ENCODE data around the gene SERPINA12. TPM values are rescaled to one million over a fixed set of nuclear protein-coding genes. Genes with fewer than 3 reads are reported as not detected.

Gene SERPINA12
- total RNA-seq, 4 donors from 2014 or later, result not detected

DNA sequence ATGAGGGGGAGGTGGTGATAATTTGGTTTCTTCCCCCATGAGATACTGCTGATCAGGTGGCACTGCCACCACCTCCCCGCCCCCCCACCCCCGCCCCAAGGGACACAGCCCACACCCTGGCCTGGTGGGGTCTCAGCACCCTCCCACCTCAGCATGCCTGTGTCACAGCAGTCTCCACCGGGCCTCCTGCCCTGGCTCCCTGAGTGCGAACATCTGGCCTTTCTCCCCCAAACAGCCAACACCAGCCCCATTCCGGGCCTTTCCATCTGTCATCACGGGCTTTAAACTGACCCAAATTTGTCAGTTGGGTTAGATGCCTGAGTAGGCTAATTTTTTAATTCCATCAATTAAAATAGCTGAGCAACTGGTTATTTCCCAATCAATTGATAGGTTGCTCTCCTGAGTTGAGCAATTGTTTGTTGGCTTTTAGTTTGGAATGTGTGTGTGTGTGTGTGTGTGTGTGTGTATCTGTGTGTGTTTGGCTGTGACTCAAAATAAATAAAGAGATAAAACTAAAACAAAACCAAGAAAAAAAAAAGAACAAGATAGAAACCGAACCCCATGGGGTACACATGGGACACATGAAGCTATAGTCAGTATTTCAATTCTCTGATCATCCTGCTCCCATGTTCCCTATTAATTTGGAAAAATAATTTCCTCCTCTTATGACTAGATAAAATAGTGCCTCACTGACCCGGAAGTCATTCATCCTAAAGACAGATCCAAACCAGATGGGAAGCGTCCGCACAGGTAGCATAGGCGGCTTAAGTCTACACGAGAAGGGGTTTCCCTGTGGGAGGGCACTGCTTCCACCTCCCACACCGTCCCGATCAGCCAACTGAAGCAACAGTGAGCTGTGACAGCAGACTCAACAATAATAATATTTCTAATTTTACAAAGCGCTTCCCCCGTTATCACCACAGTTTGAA lies 7.4 kb downstream of the SERPINA12 start:
- Histone ChIP-seq H3K27me3 (no peaks in the 10 kb centered on the region), H3K4me1 (no peaks in the 10 kb centered on the region), H3K9me3 (no peaks in the 10 kb centered on the region), H3K27ac (no peak overlapping the region), H3K36me3 (no peaks in the 10 kb centered on the region), H3K4me3 (no peak overlapping the region)
- in situ Hi-C loops (cut with MboI; ENCODE audit: low pct_ligation_motif_present in 1 of 4, low pct_unique_long_range_greater_than_20kb in 1 of 4, low sequenced_read_pairs in 3 of 4), result no loop called here
- WGBS, 2 donors (ENCODE audit: low coverage in 1 of 2), result 75 to 82% methylated on average over 11 to 16 of the region's 16 CpGs
- intact Hi-C loops (cut with DNase I; ENCODE audit: low total_unique reads), result no loop called here
- TF ChIP-seq POLR2AphosphoS5 (IDR thresholded peaks at IDR 0.05), result no peak
- no peak for DNase-seq

DNA sequence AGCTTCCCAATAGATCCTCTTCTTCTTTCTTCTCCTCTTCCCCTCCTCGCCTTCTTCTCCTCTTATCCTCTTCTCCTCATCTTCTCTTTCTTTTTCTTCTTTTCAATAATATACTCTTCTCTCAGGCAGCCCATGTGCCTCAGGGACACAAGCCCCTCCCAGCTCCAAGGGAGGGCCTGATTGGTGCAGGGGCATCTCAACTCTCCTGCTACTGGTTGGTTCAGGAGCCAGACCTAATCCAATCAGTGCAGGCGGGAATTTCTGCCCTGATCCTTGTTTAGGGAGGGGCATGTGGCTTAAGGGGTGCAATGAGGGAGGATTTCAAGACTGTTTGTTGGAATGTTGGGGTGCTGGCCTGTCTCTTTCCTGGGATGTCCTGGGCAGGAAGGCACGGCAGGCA lies 9.0 kb downstream of the SERPINA12 start:
- intact Hi-C loops (cut with DNase I; ENCODE audit: low total_unique reads) (no loop called here), in situ Hi-C loops (cut with MboI; ENCODE audit: low pct_ligation_motif_present in 1 of 4, low pct_unique_long_range_greater_than_20kb in 1 of 4, low sequenced_read_pairs in 3 of 4) (no loop called here)
- TF ChIP-seq POLR2AphosphoS5 (IDR thresholded peaks at IDR 0.05) (no peak), POLR2A (IDR thresholded peaks at IDR 0.05) (no peak), EP300 (IDR thresholded peaks at IDR 0.05; ENCODE audit: low read depth) (no peak)
- TF ChIP-seq, protein P1, sequence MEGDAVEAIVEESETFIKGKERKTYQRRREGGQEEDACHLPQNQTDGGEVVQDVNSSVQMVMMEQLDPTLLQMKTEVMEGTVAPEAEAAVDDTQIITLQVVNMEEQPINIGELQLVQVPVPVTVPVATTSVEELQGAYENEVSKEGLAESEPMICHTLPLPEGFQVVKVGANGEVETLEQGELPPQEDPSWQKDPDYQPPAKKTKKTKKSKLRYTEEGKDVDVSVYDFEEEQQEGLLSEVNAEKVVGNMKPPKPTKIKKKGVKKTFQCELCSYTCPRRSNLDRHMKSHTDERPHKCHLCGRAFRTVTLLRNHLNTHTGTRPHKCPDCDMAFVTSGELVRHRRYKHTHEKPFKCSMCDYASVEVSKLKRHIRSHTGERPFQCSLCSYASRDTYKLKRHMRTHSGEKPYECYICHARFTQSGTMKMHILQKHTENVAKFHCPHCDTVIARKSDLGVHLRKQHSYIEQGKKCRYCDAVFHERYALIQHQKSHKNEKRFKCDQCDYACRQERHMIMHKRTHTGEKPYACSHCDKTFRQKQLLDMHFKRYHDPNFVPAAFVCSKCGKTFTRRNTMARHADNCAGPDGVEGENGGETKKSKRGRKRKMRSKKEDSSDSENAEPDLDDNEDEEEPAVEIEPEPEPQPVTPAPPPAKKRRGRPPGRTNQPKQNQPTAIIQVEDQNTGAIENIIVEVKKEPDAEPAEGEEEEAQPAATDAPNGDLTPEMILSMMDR (IDR thresholded peaks at IDR 0.05), result no peak
- Histone ChIP-seq H3K36me3 (no peaks in the 10 kb centered on the region), H3K27ac (no peak overlapping the region), H3K4me1 (no peaks in the 10 kb centered on the region), H3K27me3 (no peaks in the 10 kb centered on the region), H3K4me3 (no peak overlapping the region), H3K9me3 (no peaks in the 10 kb centered on the region)
- no peak for DNase-seq
- WGBS, 2 donors (ENCODE audit: low coverage in 1 of 2), result 75 to 83% methylated on average over 1 to 3 of the region's 3 CpGs

DNA sequence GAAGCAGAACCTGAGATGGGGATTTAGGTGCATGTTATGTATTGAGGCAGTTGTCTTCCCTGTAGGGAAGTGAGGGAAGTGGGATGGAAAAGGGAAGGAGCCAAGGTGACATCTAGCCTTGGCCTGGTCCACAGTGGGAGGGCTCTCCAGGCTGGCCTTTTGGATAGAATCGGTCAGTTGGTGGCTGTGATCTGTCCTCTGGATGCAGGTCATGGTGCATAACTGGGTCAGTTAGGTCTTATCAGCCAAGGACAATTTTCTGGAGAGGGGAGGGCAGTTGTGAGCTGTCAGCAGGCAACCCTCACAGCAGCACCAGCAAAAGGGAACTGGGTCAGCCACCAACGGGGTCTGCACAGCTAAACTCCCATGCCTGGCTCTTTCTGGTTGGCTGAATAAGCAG lies 9.6 kb downstream of the SERPINA12 start:
- H3K27me3 ChIP-seq, result no peaks in the 10 kb centered on the region
- DNase-seq, result no peak
- intact Hi-C loops (cut with DNase I; ENCODE audit: low total_unique reads), result no loop called here
- no peak overlapping the region for H3K27ac ChIP-seq
- 65% methylated on average over 2 of the region's 2 CpGs; no CpG with 5 or more reads in 1 of the 2 donors for WGBS, 2 donors (ENCODE audit: low coverage in 1 of 2)
- no peaks in the 10 kb centered on the region for H3K36me3 ChIP-seq
- H3K4me1 ChIP-seq, result no peaks in the 10 kb centered on the region
- H3K4me3 ChIP-seq, result no peak overlapping the region
- H3K9me3 ChIP-seq, result no peaks in the 10 kb centered on the region
- in situ Hi-C loops (cut with MboI; ENCODE audit: low pct_ligation_motif_present in 1 of 4, low pct_unique_long_range_greater_than_20kb in 1 of 4, low sequenced_read_pairs in 3 of 4), result no loop called here
- no peak for TF ChIP-seq POLR2A (IDR thresholded peaks at IDR 0.05)
- TF ChIP-seq, protein P1 (IDR thresholded peaks at IDR 0.05), result no peak
- TF ChIP-seq POLR2AphosphoS5 (IDR thresholded peaks at IDR 0.05), result no peak
- no peak for TF ChIP-seq EP300 (IDR thresholded peaks at IDR 0.05; ENCODE audit: low read depth)

DNA sequence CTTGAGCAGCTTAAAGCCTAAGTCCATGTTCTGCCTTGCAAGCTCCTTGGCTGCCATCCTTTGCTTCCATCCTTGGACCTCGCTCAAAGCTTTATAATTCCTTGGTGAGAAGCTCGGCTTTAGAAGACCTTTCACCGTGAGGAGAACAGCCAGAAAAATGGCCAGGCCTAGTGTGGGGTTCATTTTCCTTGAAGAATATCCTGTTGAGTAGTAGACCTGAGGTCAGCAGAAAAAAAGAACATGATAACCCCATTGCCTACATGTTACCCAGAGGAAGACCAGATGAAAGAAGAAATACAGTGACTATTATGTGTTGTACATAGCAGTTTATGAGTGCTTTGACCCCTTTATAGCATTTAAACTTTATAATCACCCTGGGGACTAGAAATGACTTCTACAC lies 11.1 kb downstream of the SERPINA12 start:
- 88 to 89% methylated on average over 3 of the region's 3 CpGs for WGBS, 2 donors (ENCODE audit: low coverage in 1 of 2)
- H3K27me3 ChIP-seq, result no peaks in the 10 kb centered on the region
- TF ChIP-seq, protein P1 (IDR thresholded peaks at IDR 0.05), result no peak
- TF ChIP-seq EP300 (IDR thresholded peaks at IDR 0.05; ENCODE audit: low read depth) (no peak), POLR2A (IDR thresholded peaks at IDR 0.05) (no peak), POLR2AphosphoS5 (IDR thresholded peaks at IDR 0.05) (no peak)

More for the DNA sequence above, 11.1 kb downstream of the SERPINA12 start:
- in situ Hi-C loops (cut with MboI; ENCODE audit: low pct_ligation_motif_present in 1 of 4, low pct_unique_long_range_greater_than_20kb in 1 of 4, low sequenced_read_pairs in 3 of 4) (no loop called here), intact Hi-C loops (cut with DNase I; ENCODE audit: low total_unique reads) (no loop called here)
- no peak overlapping the region for H3K4me3 ChIP-seq
- no peak for DNase-seq
- H3K27ac ChIP-seq, result no peak overlapping the region
- no peaks in the 10 kb centered on the region for H3K4me1 ChIP-seq
- H3K36me3 ChIP-seq, result no peaks in the 10 kb centered on the region
- H3K9me3 ChIP-seq, result no peaks in the 10 kb centered on the region

Measured in transverse colon (tissue), 4 donors.